SU-DHL-6 (cell line): ENCODE results near the gene ARHGAP10.

ENCODE experiments used
- H2AFZ ChIP-seq: fragments of 200-600 bp; sonication (generic); 2 replicates; pipeline ENCODE4 v1.6.1; 2014; ENCODE audit warnings: low read depth, mild to moderate bottlenecking, moderate library complexity, mixed read lengths, antibody characterized with exemption, low read length; ENCODE audit not compliant: severe bottlenecking
- H3F3A ChIP-seq: fragments of 200-600 bp; shearing (Covaris generic); 2 replicates; pipeline ENCODE4 v1.6.0; 2016; ENCODE audit warnings: antibody characterized with exemption, mild to moderate bottlenecking; ENCODE audit not compliant: insufficient read depth
- H3K27ac ChIP-seq: fragments of 200-600 bp; sonication (generic); 2 replicates; pipeline ENCODE4 v1.5.1; 2016; ENCODE audit warnings: low read depth, mild to moderate bottlenecking, low read length, moderate library complexity, mixed read lengths
- H3K27me3 ChIP-seq: fragments of 200-600 bp; sonication (generic), shearing (Covaris generic); 2 replicates; pipeline ENCODE4 v1.6.0; 2014; ENCODE audit warnings: mild to moderate bottlenecking, low read length
- H3K36me3 ChIP-seq: fragments of 200-600 bp; sonication (generic); 2 replicates; pipeline ENCODE4 v1.6.1; 2014; ENCODE audit warnings: mild to moderate bottlenecking, low read length, mixed read lengths
- H3K4me2 ChIP-seq: fragments of 300-600, 200-600 bp; shearing (Covaris generic), sonication (generic); 2 replicates; pipeline ENCODE4 v1.6.0; 2014; ENCODE audit warnings: low read length, low read depth, mild to moderate bottlenecking; ENCODE audit not compliant: poor library complexity, severe bottlenecking
- H3K4me3 ChIP-seq: fragments of 200-600 bp; sonication (generic); 2 replicates; pipeline ENCODE4 v1.5.1; 2014; ENCODE audit warnings: antibody characterized with exemption, low read length, mild to moderate bottlenecking, mixed read lengths; ENCODE audit not compliant: insufficient read depth, poor library complexity, severe bottlenecking
- H3K79me2 ChIP-seq: fragments of 200-600 bp; sonication (generic); 2 replicates; pipeline ENCODE4 v1.6.1; 2014; ENCODE audit warnings: mild to moderate bottlenecking, low read length, moderate library complexity; ENCODE audit not compliant: insufficient read depth
- H3K9ac ChIP-seq: fragments of 200-600 bp; sonication (generic); 2 replicates; pipeline ENCODE4 v1.7.0; 2014; ENCODE audit warnings: mild to moderate bottlenecking, low read length
- H3K9me2 ChIP-seq: fragments of 200-600 bp; sonication (generic); replicated peaks from 2 replicates; pipeline ENCODE4 v1.6.1; 2014; ENCODE audit warnings: low read length; ENCODE audit not compliant: insufficient read depth
- H3K9me3 ChIP-seq: fragments of 200-600 bp; sonication (generic); 2 replicates; pipeline ENCODE4 v1.6.1; 2014; ENCODE audit warnings: low read length, mixed read lengths; ENCODE audit not compliant: insufficient read depth
- H4K20me1 ChIP-seq: fragments of 200-600 bp; sonication (generic); 2 replicates; pipeline ENCODE4 v1.6.1; 2014; ENCODE audit warnings: low read depth, mild to moderate bottlenecking, antibody characterized with exemption, low read length, moderate library complexity, mixed read lengths
- EZH2phosphoT487 ChIP-seq: fragments of 200-600 bp; sonication (generic), shearing (Covaris generic); conservative IDR thresholded peaks from 2 replicates; pipeline ENCODE4 v1.6.1; 2018; ENCODE audit warnings: mild to moderate bottlenecking, antibody characterized with exemption, low read length, moderate library complexity, mixed read lengths
- TF ChIP-seq, protein P1 (sequence below): fragments of 200-600 bp; sonication (generic); IDR thresholded peaks from one replicate; pipeline ENCODE4 v1.5.1; 2017; ENCODE audit warnings: antibody characterized with exemption, mild to moderate bottlenecking, low read length, moderate library complexity; ENCODE audit not compliant: insufficient read depth, poor library complexity, severe bottlenecking

The ARHGAP10 gene

DNA sequence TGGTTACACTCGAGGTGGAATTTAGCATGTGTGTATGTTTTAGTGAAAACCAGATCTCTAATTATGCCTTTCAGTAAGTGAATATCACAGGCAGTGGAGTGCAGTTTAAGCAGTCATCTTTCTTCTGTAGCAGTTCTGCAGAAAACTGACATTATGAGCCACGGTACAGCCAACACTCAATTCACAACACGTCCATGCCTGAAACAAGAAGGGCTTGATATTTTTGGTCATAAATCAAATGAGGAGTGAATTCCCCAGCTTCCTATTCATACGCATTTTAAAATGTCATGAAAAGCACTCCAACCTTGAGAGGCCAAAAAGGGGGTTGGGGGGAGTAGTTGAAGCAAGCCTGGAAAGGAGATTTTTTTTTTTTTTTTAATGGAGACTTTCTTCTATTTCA, 316.7 kb downstream of the ARHGAP10 start:
- H3K4me3 ChIP-seq: no peak overlapping the region
- no peaks in the 10 kb centered on the region for H4K20me1 ChIP-seq
- H3K9me3 ChIP-seq: no peaks in the 10 kb centered on the region
- H3K27ac ChIP-seq: no peak overlapping the region
- no peaks in the 10 kb centered on the region for H3K79me2 ChIP-seq
- no peak overlapping the region for H3K9ac ChIP-seq
- no peak overlapping the region for H3K4me2 ChIP-seq
- peaks cover 10% of the 10 kb centered on the region for H3F3A ChIP-seq
- no peaks in the 10 kb centered on the region for H3K36me3 ChIP-seq
- TF ChIP-seq, protein P1, sequence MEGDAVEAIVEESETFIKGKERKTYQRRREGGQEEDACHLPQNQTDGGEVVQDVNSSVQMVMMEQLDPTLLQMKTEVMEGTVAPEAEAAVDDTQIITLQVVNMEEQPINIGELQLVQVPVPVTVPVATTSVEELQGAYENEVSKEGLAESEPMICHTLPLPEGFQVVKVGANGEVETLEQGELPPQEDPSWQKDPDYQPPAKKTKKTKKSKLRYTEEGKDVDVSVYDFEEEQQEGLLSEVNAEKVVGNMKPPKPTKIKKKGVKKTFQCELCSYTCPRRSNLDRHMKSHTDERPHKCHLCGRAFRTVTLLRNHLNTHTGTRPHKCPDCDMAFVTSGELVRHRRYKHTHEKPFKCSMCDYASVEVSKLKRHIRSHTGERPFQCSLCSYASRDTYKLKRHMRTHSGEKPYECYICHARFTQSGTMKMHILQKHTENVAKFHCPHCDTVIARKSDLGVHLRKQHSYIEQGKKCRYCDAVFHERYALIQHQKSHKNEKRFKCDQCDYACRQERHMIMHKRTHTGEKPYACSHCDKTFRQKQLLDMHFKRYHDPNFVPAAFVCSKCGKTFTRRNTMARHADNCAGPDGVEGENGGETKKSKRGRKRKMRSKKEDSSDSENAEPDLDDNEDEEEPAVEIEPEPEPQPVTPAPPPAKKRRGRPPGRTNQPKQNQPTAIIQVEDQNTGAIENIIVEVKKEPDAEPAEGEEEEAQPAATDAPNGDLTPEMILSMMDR: no peak
- no peak for TF ChIP-seq EZH2phosphoT487
- H2AFZ ChIP-seq: no peak overlapping the region
- H3K9me2 ChIP-seq: no peaks in the 10 kb centered on the region
- H3K27me3 ChIP-seq: no peaks in the 10 kb centered on the region

DNA sequence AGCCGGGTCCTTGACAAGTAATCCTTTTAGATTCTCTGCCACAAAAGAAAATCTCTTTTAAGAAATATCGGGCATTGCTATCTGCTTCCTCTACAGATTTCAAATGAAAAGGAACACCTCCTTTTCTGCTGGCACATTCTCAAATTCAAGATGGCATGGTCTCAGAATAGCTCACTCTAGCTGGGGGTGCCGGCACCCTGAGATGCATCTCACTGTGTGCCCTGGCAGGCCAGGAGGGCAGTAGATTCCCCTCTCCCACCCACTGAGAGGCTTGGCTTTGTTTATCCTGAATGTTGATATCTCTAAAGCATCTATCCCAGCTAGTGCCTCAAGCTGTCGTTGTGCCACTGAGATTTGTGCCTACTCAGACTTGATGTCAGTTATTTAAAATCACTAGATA, 319.5 kb downstream of the ARHGAP10 start:
- H3K9ac ChIP-seq: no peak overlapping the region
- no peaks in the 10 kb centered on the region for H3K27me3 ChIP-seq
- no peak overlapping the region for H3K4me3 ChIP-seq
- no peak overlapping the region for H3K27ac ChIP-seq
- H3K36me3 ChIP-seq: no peaks in the 10 kb centered on the region
- no peak overlapping the region for H3K4me2 ChIP-seq
- H3K9me2 ChIP-seq: no peaks in the 10 kb centered on the region
- no peaks in the 10 kb centered on the region for H4K20me1 ChIP-seq
- no peak overlapping the region for H2AFZ ChIP-seq
- TF ChIP-seq EZH2phosphoT487: no peak
- TF ChIP-seq, protein P1: no peak
- H3K9me3 ChIP-seq: no peaks in the 10 kb centered on the region
- peaks cover 27% of the 10 kb centered on the region for H3F3A ChIP-seq
- H3K79me2 ChIP-seq: no peaks in the 10 kb centered on the region

DNA sequence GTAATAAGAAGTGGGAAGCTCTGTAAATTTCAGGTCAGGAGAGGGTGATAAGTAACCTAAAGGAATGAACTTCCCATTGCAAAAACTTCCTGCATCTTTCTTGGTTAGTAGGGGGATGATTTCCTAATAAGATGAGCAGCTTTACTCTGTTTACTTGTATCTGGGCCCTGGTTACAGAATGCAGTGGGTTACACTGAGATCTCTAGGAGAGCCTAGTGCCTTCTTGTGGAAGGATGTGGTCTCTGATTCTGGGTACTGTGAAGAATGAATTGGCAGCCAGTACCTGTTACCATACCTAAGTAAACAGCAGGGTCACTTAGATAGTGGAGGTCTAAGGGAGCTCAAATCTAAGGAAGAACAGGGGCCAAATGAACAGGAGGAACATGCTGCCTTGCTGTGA, 320.6 kb downstream of the ARHGAP10 start:
- TF ChIP-seq EZH2phosphoT487: no peak
- TF ChIP-seq, protein P1: no peak
- no peaks in the 10 kb centered on the region for H3K36me3 ChIP-seq
- peak overlapping the region; percentile 89 for H3K27ac ChIP-seq
- no peak overlapping the region for H3K4me3 ChIP-seq
- no peaks in the 10 kb centered on the region for H3K79me2 ChIP-seq
- H3F3A ChIP-seq: peaks cover 30% of the 10 kb centered on the region
- H3K9ac ChIP-seq: no peak overlapping the region
- H3K4me2 ChIP-seq: no peak overlapping the region
- H4K20me1 ChIP-seq: no peaks in the 10 kb centered on the region
- H3K27me3 ChIP-seq: no peaks in the 10 kb centered on the region
- H3K9me2 ChIP-seq: no peaks in the 10 kb centered on the region
- H3K9me3 ChIP-seq: no peaks in the 10 kb centered on the region
- no peak overlapping the region for H2AFZ ChIP-seq
